Measurements from ENCODE around the gene CELA3B. TPM values are rescaled to one million over a fixed set of nuclear protein-coding genes. Genes with fewer than 3 reads are reported as not detected.

CELA3B gene
- total and polyA plus RNA-seq, 2 of the 13 experiments (the other 11 are each of a cell fraction or from before 2014, with no cell fraction given) = 0.34 TPM; not detected in 1

GRCh38 chr1:21931171-21932093 lies 45.4 kb upstream of the CELA3B start (continued):
- TF ChIP-seq KDM6A (CRISPR knock-in tag; IDR thresholded peaks at IDR 0.05; ENCODE audit: low read depth) (no peak), RBAK (CRISPR knock-in tag; IDR thresholded peaks at IDR 0.05) (no peak), SMYD3 (CRISPR knock-in tag; IDR thresholded peaks at IDR 0.05) (no peak), ATF7-NPFF (CRISPR knock-in tag; IDR thresholded peaks at IDR 0.05; ENCODE audit: low read depth) (no peak), FOXO4 (CRISPR knock-in tag; conservative IDR thresholded peaks at IDR 0.05) (no peak), PHF8 (CRISPR knock-in tag; IDR thresholded peaks at IDR 0.05) (peak; percentile 31; the same call in 1 of the 2 replicates), NBN (conservative IDR thresholded peaks at IDR 0.05) (no peak), NFYC (CRISPR knock-in tag; IDR thresholded peaks at IDR 0.05) (no peak), SKI (IDR thresholded peaks at IDR 0.05; ENCODE audit: partially characterized antibody) (peak; percentile 48), FOXK2 (IDR thresholded peaks at IDR 0.05) (no peak), ZNF326 (CRISPR knock-in tag; IDR thresholded peaks at IDR 0.05; ENCODE audit: borderline replicate concordance) (no peak), KDM2A (CRISPR knock-in tag; IDR thresholded peaks at IDR 0.05; ENCODE audit: borderline replicate concordance, low read depth) (peak; percentile 63; the same call in 1 of the 2 replicates), SALL2 (CRISPR knock-in tag; IDR thresholded peaks at IDR 0.05) (no peak), ZNF572 (CRISPR knock-in tag; IDR thresholded peaks at IDR 0.05) (peak; percentile 56; the same call in 1 of the 2 replicates), ZBED4 (CRISPR knock-in tag; IDR thresholded peaks at IDR 0.05; ENCODE audit: borderline replicate concordance) (no peak), CBX1 (IDR thresholded peaks at IDR 0.05; ENCODE audit: low read depth) (peak; percentile 39), ZNF121 (CRISPR knock-in tag; IDR thresholded peaks at IDR 0.05) (0 out of 2 replicates have a peak, but pooled peaks have one; percentile 11), MXI1 (IDR thresholded peaks at IDR 0.05; ENCODE audit: borderline replicate concordance, low read depth, low read length) (peak; percentile 15; the same call in 1 of the 3 replicates), ATF2 (CRISPR knock-in tag; IDR thresholded peaks at IDR 0.05) (peak; percentile 48; the same call in 1 of the 2 replicates), HNF1B (CRISPR knock-in tag; IDR thresholded peaks at IDR 0.05) (peak; percentile 82), ZNF563 (CRISPR knock-in tag; IDR thresholded peaks at IDR 0.05) (no peak)

Measured in HepG2 (cell line).